Mammary epithelial cell (primary cell): ENCODE results near the gene VPS13C.

Source experiments
- EZH2 ChIP-seq: IDR thresholded peaks from 2 replicates; pipeline ENCODE4 v1.6.1; 2012; ENCODE audit warnings: low read length, inconsistent platforms, borderline replicate concordance
- TF ChIP-seq, protein P1 (sequence below), 2 donors: IDR thresholded peaks in 1 of 2; conservative IDR thresholded peaks in 1 of 2; 2 replicates each; pipeline ENCODE4 v1.5.1; 2011 to 2012; ENCODE audit warnings: inconsistent platforms in 2 of 2, low read length in 2 of 2, mild to moderate bottlenecking in 2 of 2, control low read depth in 1 of 2, low read depth in 1 of 2; ENCODE audit not compliant: insufficient read depth in 1 of 2; ENCODE audit errors: extremely low read depth in 1 of 2

DNA sequence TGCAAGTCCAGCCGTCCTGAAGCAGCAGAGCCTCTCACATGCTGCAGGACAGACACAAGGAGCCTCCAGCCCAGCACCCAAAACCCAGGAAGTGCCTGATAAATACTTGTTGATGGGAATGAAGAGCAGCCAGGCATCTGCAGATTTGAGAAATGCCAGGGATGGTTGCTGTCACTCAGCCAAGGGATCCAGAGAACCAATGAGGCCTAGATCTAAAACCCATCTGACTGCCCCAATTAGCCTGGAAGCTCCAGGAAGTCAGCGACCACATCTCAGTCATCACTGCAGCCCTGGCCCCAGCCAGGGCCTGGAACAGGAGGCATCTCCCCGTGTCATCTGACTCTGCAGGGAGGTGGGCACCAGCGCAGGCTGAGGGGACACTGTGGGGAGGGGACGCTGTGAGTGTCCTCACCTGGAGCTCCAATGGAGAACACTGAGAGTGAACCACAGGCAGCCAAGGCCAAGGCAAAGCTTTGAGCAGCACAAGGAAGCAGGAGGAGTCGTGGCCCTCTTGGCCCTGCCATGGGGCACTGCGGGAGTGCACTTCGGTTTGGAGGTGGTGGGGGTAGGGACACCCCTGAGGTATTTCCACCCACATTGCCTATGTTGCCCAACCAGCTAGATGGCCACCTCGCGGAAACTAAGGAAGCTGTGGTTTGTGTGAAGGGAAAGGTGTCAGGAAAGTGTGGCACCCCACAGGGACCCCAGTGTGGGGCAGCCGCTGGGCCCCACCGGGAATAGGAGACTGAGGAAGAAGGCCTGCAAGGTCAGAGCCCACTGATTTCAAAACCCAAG, 229.5 kb downstream of the VPS13C start:
- TF ChIP-seq, protein P1, sequence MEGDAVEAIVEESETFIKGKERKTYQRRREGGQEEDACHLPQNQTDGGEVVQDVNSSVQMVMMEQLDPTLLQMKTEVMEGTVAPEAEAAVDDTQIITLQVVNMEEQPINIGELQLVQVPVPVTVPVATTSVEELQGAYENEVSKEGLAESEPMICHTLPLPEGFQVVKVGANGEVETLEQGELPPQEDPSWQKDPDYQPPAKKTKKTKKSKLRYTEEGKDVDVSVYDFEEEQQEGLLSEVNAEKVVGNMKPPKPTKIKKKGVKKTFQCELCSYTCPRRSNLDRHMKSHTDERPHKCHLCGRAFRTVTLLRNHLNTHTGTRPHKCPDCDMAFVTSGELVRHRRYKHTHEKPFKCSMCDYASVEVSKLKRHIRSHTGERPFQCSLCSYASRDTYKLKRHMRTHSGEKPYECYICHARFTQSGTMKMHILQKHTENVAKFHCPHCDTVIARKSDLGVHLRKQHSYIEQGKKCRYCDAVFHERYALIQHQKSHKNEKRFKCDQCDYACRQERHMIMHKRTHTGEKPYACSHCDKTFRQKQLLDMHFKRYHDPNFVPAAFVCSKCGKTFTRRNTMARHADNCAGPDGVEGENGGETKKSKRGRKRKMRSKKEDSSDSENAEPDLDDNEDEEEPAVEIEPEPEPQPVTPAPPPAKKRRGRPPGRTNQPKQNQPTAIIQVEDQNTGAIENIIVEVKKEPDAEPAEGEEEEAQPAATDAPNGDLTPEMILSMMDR (conservative IDR thresholded peaks at IDR 0.05 in 1 of 2, IDR thresholded peaks at IDR 0.05 in 1 of 2; ENCODE audit: extremely low read depth in 1 of 2, insufficient read depth in 1 of 2, low read depth in 1 of 2, low read length in 2 of 2) = no peak
- no peak for TF ChIP-seq EZH2
